Skin of body (tissue), 2 donors: ENCODE data around the gene CELSR3. TPM values are rescaled to one million over a fixed set of nuclear protein-coding genes. Genes with fewer than 3 reads are reported as not detected.
A peak's percentile ranks its signal among the peaks of the same experiment; 100 is the strongest.

Source experiments
- DNase-seq: peaks from one replicate; lab custom pipeline; 2025; lab: John Stamatoyannopoulos, UW
- total RNA-seq: library from RNA; depleted of rRNA; stranded (reverse); fragments of >200 nt; gene quantifications from one replicate; pipeline ENCODE4 v1.2.3, GENCODE V29; 2014

CELSR3 gene, protein sequence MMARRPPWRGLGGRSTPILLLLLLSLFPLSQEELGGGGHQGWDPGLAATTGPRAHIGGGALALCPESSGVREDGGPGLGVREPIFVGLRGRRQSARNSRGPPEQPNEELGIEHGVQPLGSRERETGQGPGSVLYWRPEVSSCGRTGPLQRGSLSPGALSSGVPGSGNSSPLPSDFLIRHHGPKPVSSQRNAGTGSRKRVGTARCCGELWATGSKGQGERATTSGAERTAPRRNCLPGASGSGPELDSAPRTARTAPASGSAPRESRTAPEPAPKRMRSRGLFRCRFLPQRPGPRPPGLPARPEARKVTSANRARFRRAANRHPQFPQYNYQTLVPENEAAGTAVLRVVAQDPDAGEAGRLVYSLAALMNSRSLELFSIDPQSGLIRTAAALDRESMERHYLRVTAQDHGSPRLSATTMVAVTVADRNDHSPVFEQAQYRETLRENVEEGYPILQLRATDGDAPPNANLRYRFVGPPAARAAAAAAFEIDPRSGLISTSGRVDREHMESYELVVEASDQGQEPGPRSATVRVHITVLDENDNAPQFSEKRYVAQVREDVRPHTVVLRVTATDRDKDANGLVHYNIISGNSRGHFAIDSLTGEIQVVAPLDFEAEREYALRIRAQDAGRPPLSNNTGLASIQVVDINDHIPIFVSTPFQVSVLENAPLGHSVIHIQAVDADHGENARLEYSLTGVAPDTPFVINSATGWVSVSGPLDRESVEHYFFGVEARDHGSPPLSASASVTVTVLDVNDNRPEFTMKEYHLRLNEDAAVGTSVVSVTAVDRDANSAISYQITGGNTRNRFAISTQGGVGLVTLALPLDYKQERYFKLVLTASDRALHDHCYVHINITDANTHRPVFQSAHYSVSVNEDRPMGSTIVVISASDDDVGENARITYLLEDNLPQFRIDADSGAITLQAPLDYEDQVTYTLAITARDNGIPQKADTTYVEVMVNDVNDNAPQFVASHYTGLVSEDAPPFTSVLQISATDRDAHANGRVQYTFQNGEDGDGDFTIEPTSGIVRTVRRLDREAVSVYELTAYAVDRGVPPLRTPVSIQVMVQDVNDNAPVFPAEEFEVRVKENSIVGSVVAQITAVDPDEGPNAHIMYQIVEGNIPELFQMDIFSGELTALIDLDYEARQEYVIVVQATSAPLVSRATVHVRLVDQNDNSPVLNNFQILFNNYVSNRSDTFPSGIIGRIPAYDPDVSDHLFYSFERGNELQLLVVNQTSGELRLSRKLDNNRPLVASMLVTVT (N-terminal part only)
- total RNA-seq = 0.39 TPM

DNA sequence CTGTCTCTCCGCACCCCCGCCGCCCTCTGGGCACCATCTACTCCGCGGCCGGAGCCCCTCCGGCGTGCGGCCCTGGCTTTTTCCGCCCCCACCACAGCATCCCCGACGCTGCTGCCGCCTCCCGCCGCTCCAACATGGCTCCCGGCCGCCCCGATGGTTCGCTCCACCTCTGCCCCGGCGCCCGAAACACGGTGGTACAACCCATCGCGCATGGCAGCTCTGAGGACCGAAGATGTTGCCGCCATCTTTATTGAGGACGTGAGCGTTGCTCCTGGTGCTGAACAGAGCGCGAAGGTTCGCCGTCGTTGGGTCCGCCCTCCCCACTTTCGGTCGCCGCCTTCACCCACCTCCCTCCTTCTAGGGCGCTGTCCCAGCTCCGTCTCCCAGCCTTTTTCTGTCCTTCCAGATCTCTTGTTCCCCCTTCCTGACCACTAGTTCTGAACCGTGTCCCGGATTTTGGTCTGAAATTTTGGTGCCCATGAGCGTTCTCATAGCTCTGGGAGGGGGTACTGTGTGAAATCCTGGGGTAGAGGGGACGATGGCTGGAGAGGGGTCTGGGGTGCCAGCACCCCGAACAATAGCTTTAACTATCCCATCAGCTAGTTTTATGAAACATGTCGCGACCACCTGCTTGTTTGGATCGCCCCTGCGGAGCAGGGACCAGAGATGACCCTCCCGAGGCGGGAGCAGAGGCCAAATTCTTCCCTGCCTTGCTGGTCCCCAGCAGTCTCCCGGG lies at the start of gene CELSR3:
Gene CELSR3 (minus strand): TSS at position 134 of the 736 bp plus-strand sequence. CDS start 252 bp downstream, outside the sequence.
- DNase-seq = peak; percentile 78

DNA sequence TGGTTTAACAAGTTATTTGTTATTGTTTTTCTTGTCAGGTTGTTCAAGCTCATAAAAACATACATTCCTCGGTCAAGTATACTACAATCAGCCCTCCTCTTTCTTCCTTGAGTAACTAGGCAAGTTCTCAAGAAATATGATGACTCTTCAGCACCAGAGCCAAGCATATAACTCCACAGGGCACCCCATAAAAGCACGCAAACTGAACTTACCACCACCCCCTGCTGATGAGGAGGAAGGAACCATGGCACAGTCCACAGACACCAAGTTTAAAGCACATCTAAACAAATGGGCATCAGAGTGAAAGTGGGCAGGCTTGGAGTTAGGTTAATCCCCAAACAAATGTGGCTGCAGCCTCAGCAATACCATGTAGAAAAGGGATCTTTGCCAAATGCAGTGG lies 49.0 kb upstream of the CELSR3 start:
- DNase-seq = no peak

DNA sequence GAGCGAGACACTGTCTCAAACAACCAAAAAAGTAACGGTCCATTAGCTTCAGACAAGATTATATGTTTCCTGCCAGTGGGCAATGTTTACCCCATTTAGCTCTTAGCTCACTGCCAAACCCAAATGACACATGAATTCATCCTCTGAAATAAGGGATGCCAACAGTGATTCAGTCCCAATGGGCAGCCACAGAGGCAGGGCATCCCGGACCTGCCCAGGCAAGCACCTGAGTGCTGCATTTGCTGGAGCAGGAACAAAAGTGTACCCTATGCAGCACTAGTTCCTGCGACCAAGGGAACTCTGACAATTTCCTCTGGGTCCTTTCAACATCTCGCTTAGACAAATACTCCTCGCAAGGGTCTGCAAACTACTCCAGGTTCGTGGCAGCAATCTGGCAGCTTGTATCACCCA lies 46.4 kb upstream of the CELSR3 start:
- no peak for DNase-seq

DNA sequence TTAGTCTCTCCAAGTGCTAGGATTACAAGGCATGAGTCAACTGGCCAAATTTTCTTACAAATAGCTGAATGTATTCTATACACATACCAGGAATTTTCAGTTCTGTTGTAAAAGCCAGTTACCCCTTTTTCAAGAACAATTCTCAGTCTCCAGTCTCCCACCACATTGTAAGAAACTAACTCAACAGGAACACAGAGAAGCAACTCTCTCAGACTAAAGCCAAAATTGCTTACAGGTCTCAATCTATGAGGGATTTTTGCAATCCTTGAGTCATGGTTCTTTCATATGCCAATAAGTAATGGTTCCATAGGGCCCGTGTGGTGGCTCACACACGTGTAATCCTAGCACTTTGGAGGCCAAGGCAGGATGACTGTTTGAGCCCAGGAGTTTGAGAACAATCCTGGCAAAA lies 45.8 kb upstream of the CELSR3 start:
- no peak for DNase-seq

DNA sequence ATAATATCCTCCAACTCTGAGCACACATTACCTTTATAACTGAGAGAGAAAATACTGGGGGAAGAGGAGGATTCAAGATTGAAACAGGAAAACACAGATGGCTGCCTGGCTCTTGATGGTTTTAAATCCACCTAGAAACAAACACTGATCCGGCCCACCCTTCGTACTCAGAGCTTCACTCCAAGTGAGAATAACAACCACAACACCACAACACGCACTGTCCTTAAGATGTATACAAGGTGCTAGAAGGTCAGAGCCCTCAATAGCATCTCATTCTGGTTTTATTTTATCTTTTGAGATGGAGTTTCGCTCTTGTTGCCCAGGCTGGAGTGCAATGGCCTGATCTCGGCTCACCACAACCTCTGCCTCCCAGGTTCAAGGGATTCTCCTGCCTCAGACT lies 44.5 kb upstream of the CELSR3 start:
- DNase-seq = no peak

DNA sequence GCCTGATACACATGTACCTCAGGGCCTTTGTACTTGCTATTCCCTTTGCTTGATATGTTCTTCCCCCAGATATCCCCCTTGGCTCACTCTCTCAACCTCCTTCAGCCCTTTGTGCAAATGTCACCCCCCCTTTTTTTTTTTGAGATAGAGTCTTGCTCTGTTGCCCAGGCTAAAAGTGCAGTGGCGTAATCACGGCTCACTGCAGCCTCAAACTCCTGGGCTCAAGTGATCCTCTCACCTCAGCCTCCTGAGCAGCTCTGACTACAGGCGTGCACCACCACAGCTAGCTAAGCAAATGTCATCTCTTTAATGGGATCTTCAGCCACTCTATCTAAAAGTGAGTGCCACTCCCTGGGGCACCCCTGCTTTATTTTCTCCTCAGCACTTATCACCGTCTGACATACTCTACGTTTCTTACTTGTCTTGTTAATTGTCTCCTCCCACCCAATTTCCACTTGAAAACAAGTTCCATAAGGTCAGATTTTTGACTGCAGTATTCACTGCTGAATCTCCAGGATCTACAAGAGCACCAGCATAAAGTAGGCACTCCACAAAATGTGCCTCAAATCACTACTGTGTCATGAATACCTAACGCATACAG lies 39.7 kb upstream of the CELSR3 start:
- DNase-seq = no peak

DNA sequence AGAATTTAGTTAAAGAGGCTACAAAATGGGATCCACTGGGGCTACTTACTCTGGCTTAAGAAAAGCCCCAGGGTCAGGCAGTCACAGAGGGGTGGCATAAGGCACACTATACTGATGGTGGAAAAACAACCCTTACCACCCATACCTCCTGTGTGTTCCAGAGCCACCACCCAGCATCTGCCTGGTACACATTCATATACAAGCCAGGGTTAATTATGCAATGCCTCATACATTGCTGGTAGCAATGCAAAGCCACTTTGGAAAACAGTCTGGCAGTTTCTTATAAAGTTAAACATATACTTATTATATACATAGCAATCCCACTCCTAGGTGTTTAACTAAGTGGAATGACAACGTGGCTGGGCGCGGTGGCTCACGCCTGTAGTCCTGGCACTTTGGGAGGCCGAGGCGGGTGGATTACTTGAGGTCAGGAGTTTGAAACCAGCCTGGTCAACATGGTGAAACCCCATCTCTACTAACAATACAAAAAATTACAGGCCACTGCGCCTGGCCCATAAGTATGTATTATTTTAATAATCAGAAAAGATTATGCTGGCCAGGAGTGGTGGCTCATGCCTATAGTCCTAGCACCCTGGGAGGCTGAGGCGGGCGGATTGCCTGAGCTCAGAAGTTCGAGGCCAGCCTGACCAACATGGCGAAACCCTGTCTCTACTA lies 38.2 kb upstream of the CELSR3 start:
- no peak for DNase-seq

DNA sequence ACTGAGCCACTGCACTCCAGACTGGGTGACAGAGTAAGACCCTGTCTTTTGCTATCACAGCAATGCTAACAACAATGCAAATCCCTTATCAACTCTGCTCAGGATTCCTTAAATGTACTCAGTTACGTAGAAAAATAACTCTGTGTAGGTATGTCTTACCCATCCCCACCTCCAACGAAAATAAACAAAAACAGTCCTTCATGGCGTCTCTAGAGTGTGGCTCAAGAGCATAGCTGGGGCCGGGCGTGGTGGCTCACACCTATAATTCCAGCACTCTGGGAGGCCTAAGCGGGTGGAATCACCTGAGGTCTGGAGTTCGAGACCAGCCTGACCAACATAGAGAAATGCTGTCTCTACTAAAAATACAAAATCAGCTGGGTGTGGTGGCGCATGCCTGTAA lies 36.2 kb upstream of the CELSR3 start:
- DNase-seq = no peak

DNA sequence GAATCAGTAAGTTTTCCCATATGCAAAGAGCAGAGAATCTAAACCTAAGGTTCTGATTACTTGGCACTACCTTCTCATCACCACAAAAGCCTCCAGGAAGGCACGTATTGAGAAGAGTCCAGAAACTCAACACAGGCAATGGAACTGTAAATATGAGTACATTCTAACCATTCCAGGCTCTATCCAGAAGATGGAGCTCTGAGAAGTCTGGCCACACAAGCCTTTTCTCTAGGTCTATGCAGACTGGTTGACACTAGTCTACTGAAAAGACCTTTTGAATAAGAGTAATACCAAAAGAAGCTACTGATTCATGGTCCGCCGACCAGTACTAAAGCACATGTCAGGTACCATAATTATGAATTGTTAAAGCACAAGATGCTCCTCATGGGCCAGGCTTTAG lies 35.3 kb upstream of the CELSR3 start:
- DNase-seq = no peak

DNA sequence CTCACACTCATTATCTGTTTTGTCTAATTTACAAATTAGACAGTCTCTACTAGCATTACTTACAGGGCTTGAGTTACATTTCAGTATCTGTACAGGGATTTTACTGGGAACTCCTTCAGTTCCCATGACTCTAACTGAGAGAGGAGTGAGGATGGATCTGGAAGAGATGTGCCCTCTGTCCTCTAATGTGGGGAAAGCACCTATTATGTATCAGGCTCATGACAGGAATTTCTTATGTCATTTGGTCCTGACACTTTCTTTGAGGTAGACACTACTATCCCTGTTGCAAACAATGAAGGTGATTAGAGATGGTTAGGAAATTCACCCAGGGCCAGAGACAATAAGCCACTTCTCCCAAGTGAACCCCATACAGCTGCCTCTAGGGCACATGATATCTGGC lies 33.9 kb upstream of the CELSR3 start:
- DNase-seq = no peak

DNA sequence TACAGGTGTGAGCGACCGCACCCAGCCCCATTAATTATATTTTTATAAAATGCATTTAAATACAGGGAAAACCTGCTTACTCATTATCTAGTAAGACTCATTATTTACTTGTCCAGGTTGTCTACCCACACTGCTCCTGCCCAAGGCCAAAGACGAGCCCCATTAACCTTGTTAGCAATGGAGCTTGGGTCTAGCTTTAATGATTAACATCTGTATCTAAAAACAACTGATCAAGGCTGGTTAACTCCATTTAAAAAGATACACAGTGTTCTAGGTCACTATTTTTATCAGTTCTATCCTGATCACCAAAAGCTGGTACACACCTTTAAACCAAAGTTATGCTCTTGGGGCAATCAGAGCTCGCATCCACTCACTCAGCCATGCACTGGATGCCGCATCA lies 33.5 kb upstream of the CELSR3 start:
- DNase-seq = no peak

DNA sequence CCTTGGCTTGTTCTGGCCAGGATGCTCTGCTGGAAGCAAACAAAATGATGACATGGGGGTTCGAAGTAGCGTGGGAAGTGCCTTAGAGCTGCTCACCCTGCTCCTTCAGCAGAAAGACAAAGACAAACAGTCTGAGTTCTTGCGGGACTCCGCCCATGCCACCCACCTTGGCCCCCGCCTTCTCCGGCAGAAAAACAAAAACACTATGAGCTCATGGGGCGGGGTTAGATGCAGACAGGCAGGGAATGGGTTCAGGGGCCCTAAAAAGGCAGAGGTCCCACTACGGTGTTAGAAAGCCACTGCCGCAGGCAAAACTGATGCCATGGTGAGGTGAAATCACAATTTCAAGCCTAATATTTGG lies 32.7 kb upstream of the CELSR3 start:
- DNase-seq = no peak

DNA sequence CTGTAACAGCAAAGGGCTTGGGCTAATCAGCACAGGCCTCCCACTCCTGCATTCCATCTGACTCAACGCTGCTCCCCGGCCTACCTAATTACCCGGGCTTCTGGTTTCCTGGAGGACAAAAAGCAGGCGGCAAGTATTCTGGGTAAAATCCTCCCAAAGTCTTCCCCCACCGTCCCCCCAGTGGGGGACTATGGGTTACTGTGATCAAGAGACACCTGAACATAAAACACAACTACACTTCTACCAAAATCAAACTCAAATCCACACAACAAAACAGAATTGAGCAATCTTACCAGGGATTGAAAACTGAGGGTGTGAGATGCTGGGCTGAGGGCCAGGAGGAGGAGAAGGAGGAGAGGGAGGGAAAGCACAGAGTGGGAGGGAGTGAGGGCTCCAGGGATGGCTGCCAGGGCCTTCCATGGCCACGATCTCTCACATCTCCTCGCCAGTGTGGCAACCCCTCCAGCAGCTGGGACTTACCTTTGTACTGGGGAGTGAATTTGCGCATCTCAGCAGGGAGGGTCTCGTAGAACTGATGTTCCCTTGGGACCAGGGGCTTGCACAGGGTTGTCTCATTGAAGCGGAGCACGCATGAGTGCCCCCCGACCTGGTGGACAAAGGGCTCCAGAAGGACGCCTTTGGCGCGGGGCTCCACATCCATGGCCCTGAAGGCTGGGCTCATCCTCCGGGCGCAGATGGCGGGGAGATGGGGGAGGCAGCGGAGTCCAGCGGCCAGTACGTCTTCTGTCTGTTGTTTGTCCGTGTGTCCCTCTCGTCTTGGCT lies 32.1 kb upstream of the CELSR3 start:
- DNase-seq = peak; percentile 38

DNA sequence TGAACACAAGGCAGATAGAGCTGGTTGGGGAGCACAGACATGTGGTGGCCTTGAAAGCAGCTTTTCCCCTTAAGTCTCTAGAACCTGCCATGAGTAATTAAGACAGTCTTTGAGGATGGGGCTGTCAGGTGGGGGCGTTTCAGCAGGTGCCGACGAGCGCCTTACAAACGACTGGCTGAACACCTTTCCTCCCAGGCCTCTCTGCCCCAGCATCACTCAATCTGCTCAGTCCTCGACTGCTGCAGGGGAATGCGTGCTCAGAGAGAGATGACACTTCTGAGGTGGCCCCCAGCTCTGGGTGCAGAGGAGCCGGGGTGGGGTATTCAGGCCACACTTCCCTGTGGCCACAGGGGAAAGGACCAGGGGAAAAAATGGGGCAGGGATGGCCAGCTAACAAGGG lies 31.1 kb upstream of the CELSR3 start:
- no peak for DNase-seq

DNA sequence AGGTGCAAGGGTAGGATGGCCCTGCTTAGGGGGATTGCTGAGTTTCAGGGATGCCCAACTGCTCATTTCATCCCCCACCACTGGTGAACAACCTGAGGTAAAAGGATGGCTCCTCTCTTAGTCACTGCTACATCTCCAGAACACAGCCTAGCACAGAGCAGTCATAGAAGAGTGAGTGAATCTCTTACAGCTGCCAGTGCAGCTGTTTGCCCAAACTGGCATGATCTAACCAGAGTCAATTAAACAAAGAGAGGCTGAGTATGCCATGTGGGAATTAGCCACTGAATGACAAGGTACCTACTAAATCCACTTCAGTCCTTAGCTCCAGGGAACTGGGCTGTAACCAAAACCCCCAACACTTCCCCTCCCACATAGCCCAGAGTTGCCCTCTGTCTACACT lies 29.9 kb upstream of the CELSR3 start:
- no peak for DNase-seq

DNA sequence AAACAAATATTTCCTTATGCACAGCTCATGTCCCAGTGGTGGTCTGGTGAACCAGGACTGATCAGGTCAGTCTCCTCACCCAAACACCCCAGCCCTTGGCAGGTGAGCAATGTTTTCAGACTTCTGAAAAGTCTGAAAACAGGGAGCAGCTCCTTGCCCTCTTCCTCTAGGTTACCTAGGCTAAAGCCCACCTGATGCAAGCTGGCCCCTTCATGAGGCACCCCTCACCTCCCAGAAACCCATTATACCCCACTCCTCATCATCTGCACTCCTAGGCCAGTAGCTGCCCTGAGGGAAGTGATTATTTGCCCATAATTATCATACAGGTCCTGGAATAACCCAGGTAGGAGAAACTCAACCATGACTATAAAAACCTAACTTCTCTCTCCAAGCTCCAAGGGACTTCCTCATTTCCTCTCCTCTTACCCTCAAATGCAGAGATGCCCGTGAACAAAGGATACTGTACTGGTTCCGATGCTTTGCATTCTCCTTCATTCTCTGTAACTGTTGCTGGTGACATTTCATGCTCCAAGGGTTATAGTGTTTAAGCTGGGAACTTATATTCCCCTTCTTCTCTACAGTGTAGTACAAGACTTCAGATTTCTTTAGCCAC lies 28.3 kb upstream of the CELSR3 start:
- DNase-seq = no peak

DNA sequence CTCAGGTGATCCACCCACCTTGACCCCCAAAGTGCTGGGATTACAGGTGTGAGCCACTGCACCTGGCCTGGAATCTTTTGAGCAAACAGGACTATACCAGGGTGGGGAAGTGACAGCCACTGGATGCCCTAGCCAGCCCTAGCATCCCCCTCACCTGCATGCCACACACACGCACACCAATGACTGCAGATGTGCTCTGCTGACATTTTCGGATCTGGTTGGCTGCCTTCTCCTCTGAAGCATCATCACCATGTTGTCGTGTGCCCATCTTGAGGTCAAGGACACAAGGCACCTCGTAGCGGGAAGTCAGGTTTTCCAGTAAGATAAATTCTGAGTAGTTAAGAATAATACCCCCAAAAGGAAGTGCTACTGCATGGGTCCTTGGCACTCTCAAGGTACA lies 26.7 kb upstream of the CELSR3 start:
- no peak for DNase-seq

DNA sequence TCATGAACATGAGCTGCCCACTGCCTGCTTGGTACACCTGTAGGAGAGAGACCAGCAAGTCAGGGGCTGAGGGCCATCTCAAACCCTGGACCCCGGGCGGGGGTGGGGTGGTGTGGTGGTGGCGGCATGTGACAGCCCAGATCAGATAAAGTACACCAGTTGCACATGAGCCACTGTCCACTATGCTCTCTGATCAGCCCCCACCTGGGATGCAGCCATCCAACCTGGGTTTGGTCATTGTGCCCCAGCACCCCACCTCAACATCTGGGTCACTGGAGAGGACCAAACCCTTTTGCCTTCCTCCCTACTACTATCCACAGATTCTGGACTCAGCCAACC lies 26.0 kb upstream of the CELSR3 start:
- no peak for DNase-seq
